Activated T-cell treated with anti-CD3 and anti-CD28 coated beads, Interleukin-2, amount 50 U/mL, for 24 hours (primary cell): ENCODE data around the gene ADGRF4.

ENCODE experiments used
- DNase-seq: peaks from one replicate; pipeline ENCODE4 v3.0.0-alpha.2; 2020
- H3K27ac Mint-ChIP-seq: 2 replicates; pipeline ENCODE4 v1.8.0; 2020; ENCODE audit warnings: mild to moderate bottlenecking, mixed read lengths
- H3K27me3 Mint-ChIP-seq: 2 replicates; pipeline ENCODE4 v1.8.0; 2020; ENCODE audit warnings: mixed read lengths
- H3K36me3 Mint-ChIP-seq: 2 replicates; pipeline ENCODE4 v1.8.0; 2020; ENCODE audit warnings: low read depth, mixed read lengths
- H3K4me1 Mint-ChIP-seq: 2 replicates; pipeline ENCODE4 v1.8.0; 2020; ENCODE audit warnings: low read depth, mixed read lengths
- H3K4me3 Mint-ChIP-seq: 2 replicates; pipeline ENCODE4 v1.8.0; 2020; ENCODE audit warnings: mild to moderate bottlenecking, moderate library complexity, mixed read lengths
- H3K9me3 Mint-ChIP-seq: 2 replicates; pipeline ENCODE4 v1.8.0; 2020; ENCODE audit warnings: mixed read lengths

Gene ADGRF4

GRCh38 chr6:47674673-47675072 lies 23.7 kb upstream of the ADGRF4 start:
- Mint-ChIP-seq H3K27ac (no peak overlapping the region), H3K27me3 (peaks cover 45% of the 10 kb centered on the region), H3K4me3 (no peak overlapping the region), H3K9me3 (no peaks in the 10 kb centered on the region), H3K4me1 (no peaks in the 10 kb centered on the region), H3K36me3 (no peaks in the 10 kb centered on the region)
- DNase-seq: no peak

- no peaks in the 10 kb centered on the region for H3K9me3 Mint-ChIP-seq
Measured at GRCh38 chr6:47677381-47678100, 20.8 kb upstream of the ADGRF4 start.

GRCh38 chr6:47678739-47679138 lies 19.6 kb upstream of the ADGRF4 start:
- no peaks in the 10 kb centered on the region for H3K4me1 Mint-ChIP-seq
- no peak for DNase-seq
- no peak overlapping the region for H3K4me3 Mint-ChIP-seq
- H3K36me3 Mint-ChIP-seq: no peaks in the 10 kb centered on the region
- no peaks in the 10 kb centered on the region for H3K9me3 Mint-ChIP-seq
- peaks cover 27% of the 10 kb centered on the region for H3K27me3 Mint-ChIP-seq
- H3K27ac Mint-ChIP-seq: no peak overlapping the region

More at GRCh38 chr6:47677381-47678100, 20.8 kb upstream of the ADGRF4 start:
- H3K36me3 Mint-ChIP-seq: no peaks in the 10 kb centered on the region
- H3K27me3 Mint-ChIP-seq: peaks cover 35% of the 10 kb centered on the region
- H3K27ac Mint-ChIP-seq: no peak overlapping the region
- no peaks in the 10 kb centered on the region for H3K4me1 Mint-ChIP-seq
- DNase-seq: no peak
- no peak overlapping the region for H3K4me3 Mint-ChIP-seq

GRCh38 chr6:47679322-47679906 lies 19.0 kb upstream of the ADGRF4 start:
- Mint-ChIP-seq H3K27me3 (peaks cover 25% of the 10 kb centered on the region), H3K36me3 (no peaks in the 10 kb centered on the region), H3K4me3 (no peak overlapping the region), H3K27ac (no peak overlapping the region), H3K9me3 (no peaks in the 10 kb centered on the region), H3K4me1 (no peaks in the 10 kb centered on the region)
- DNase-seq: no peak

- Mint-ChIP-seq H3K4me1 (no peaks in the 10 kb centered on the region), H3K9me3 (no peaks in the 10 kb centered on the region), H3K27ac (no peak overlapping the region), H3K4me3 (no peak overlapping the region), H3K27me3 (peaks cover 26% of the 10 kb centered on the region), H3K36me3 (no peaks in the 10 kb centered on the region)
- no peak for DNase-seq
Measured at GRCh38 chr6:47680051-47680450, 18.3 kb upstream of the ADGRF4 start.

- Mint-ChIP-seq H3K4me1 (no peaks in the 10 kb centered on the region), H3K9me3 (no peaks in the 10 kb centered on the region), H3K27ac (no peak overlapping the region), H3K27me3 (peaks cover 26% of the 10 kb centered on the region), H3K4me3 (no peak overlapping the region), H3K36me3 (no peaks in the 10 kb centered on the region)
- no peak for DNase-seq
Measured at GRCh38 chr6:47680724-47681123, 17.7 kb upstream of the ADGRF4 start.

- no peaks in the 10 kb centered on the region for H3K4me1 Mint-ChIP-seq
- H3K36me3 Mint-ChIP-seq: no peaks in the 10 kb centered on the region
- H3K4me3 Mint-ChIP-seq: no peak overlapping the region
- no peaks in the 10 kb centered on the region for H3K9me3 Mint-ChIP-seq
- no peak for DNase-seq
- no peak overlapping the region for H3K27ac Mint-ChIP-seq
- peaks cover 26% of the 10 kb centered on the region for H3K27me3 Mint-ChIP-seq
Measured at GRCh38 chr6:47681201-47681990, 17.0 kb upstream of the ADGRF4 start.

GRCh38 chr6:47686411-47686810 lies 12.0 kb upstream of the ADGRF4 start:
- peaks cover 12% of the 10 kb centered on the region for H3K27me3 Mint-ChIP-seq
- no peak overlapping the region for H3K27ac Mint-ChIP-seq
- H3K4me3 Mint-ChIP-seq: no peak overlapping the region
- DNase-seq: no peak
- H3K9me3 Mint-ChIP-seq: no peaks in the 10 kb centered on the region
- no peaks in the 10 kb centered on the region for H3K4me1 Mint-ChIP-seq
- H3K36me3 Mint-ChIP-seq: no peaks in the 10 kb centered on the region

GRCh38 chr6:47687432-47687831 lies 10.9 kb upstream of the ADGRF4 start:
- Mint-ChIP-seq H3K27me3 (peaks cover 12% of the 10 kb centered on the region), H3K4me1 (no peaks in the 10 kb centered on the region), H3K27ac (no peak overlapping the region), H3K9me3 (no peaks in the 10 kb centered on the region), H3K4me3 (no peak overlapping the region), H3K36me3 (no peaks in the 10 kb centered on the region)
- DNase-seq: no peak

GRCh38 chr6:47690214-47690613 lies 8.2 kb upstream of the ADGRF4 start:
- no peak for DNase-seq
- no peaks in the 10 kb centered on the region for H3K36me3 Mint-ChIP-seq
- no peak overlapping the region for H3K27ac Mint-ChIP-seq
- H3K4me3 Mint-ChIP-seq: no peak overlapping the region
- H3K27me3 Mint-ChIP-seq: peaks cover 8% of the 10 kb centered on the region
- H3K4me1 Mint-ChIP-seq: no peaks in the 10 kb centered on the region
- H3K9me3 Mint-ChIP-seq: no peaks in the 10 kb centered on the region

GRCh38 chr6:47690791-47691190 lies 7.6 kb upstream of the ADGRF4 start:
- Mint-ChIP-seq H3K36me3 (no peaks in the 10 kb centered on the region), H3K27me3 (peaks cover 8% of the 10 kb centered on the region), H3K4me3 (no peak overlapping the region), H3K9me3 (no peaks in the 10 kb centered on the region), H3K27ac (no peak overlapping the region), H3K4me1 (no peaks in the 10 kb centered on the region)
- no peak for DNase-seq

- H3K27me3 Mint-ChIP-seq: no peaks in the 10 kb centered on the region
- H3K36me3 Mint-ChIP-seq: no peaks in the 10 kb centered on the region
- H3K9me3 Mint-ChIP-seq: no peaks in the 10 kb centered on the region
- H3K27ac Mint-ChIP-seq: no peak overlapping the region
- no peaks in the 10 kb centered on the region for H3K4me1 Mint-ChIP-seq
- no peak overlapping the region for H3K4me3 Mint-ChIP-seq
- DNase-seq: no peak
Measured at GRCh38 chr6:47697925-47698324, 455 bp upstream of the ADGRF4 start.

- no peak for DNase-seq
- Mint-ChIP-seq H3K27me3 (no peaks in the 10 kb centered on the region), H3K4me3 (no peak overlapping the region), H3K27ac (no peak overlapping the region), H3K9me3 (no peaks in the 10 kb centered on the region), H3K36me3 (no peaks in the 10 kb centered on the region), H3K4me1 (no peaks in the 10 kb centered on the region)
Measured at GRCh38 chr6:47700053-47700452, 1.7 kb downstream of the ADGRF4 start.

GRCh38 chr6:47700596-47700995 lies 2.2 kb downstream of the ADGRF4 start:
- DNase-seq: no peak
- Mint-ChIP-seq H3K36me3 (no peaks in the 10 kb centered on the region), H3K9me3 (no peaks in the 10 kb centered on the region), H3K27me3 (no peaks in the 10 kb centered on the region), H3K27ac (no peak overlapping the region), H3K4me3 (no peak overlapping the region), H3K4me1 (no peaks in the 10 kb centered on the region)

- H3K36me3 Mint-ChIP-seq: no peaks in the 10 kb centered on the region
- no peaks in the 10 kb centered on the region for H3K9me3 Mint-ChIP-seq
Measured at GRCh38 chr6:47701363-47701762, 3.0 kb downstream of the ADGRF4 start.

More at GRCh38 chr6:47701363-47701762, 3.0 kb downstream of the ADGRF4 start:
- H3K27me3 Mint-ChIP-seq: no peaks in the 10 kb centered on the region
- DNase-seq: no peak
- H3K4me3 Mint-ChIP-seq: no peak overlapping the region
- H3K27ac Mint-ChIP-seq: no peak overlapping the region
- no peaks in the 10 kb centered on the region for H3K4me1 Mint-ChIP-seq
